ENCODE measurements around the gene WWOX.
"Not testable (repeated sequence)": the region's sequence is repeated elsewhere in the genome, so short reads cannot be mapped to it uniquely, and the experiment has no call there.

Gene WWOX

GRCh38 chr16:79210607-79211006 is 1111.2 kb downstream of the WWOX start:
- DNase-seq, result no peak

- DNase-seq, result no peak
Observed at GRCh38 chr16:79211586-79211985, 1112.1 kb downstream of the WWOX start.

GRCh38 chr16:79212114-79212791 is 1112.8 kb downstream of the WWOX start:
- DNase-seq, result no peak

- no peak for DNase-seq
Observed at GRCh38 chr16:79213214-79213613, 1113.8 kb downstream of the WWOX start.

GRCh38 chr16:79215289-79215688 is 1115.8 kb downstream of the WWOX start:
- DNase-seq, result no peak

GRCh38 chr16:79217375-79218011 is 1118.0 kb downstream of the WWOX start:
- no peak for DNase-seq

GRCh38 chr16:79218351-79218750 is 1118.9 kb downstream of the WWOX start:
- DNase-seq, result no peak

- not testable (repeated sequence) for DNase-seq
Observed at GRCh38 chr16:79225994-79226393, 1126.5 kb downstream of the WWOX start.

GRCh38 chr16:79229361-79229760 is 1129.9 kb downstream of the WWOX start:
- no peak for DNase-seq

- DNase-seq, result not testable (repeated sequence)
Observed at GRCh38 chr16:79245700-79246099, 1146.2 kb downstream of the WWOX start.

GRCh38 chr16:79247386-79247785 is 1147.9 kb downstream of the WWOX start:
- no peak for DNase-seq

- no peak for DNase-seq
Observed at GRCh38 chr16:79248351-79248750, 1148.9 kb downstream of the WWOX start.

GRCh38 chr16:79250502-79251098 is 1151.1 kb downstream of the WWOX start:
- DNase-seq, result no peak

GRCh38 chr16:79253100-79253631 is 1153.7 kb downstream of the WWOX start:
- DNase-seq, result no peak

GRCh38 chr16:79257953-79258490 is 1158.6 kb downstream of the WWOX start:
- no peak for DNase-seq

GRCh38 chr16:79260890-79261289 is 1161.4 kb downstream of the WWOX start:
- not testable (repeated sequence) for DNase-seq

GRCh38 chr16:79261481-79261940 is 1162.1 kb downstream of the WWOX start:
- DNase-seq, result peak; percentile 45

GRCh38 chr16:79261944-79262552 is 1162.6 kb downstream of the WWOX start:
- no peak for DNase-seq
